Fibroblast of pulmonary artery (primary cell): ENCODE results near the gene UGT3A2.
"Not testable (repeated sequence)": the region's sequence is repeated elsewhere in the genome, so short reads cannot be mapped to it uniquely, and the experiment has no call there.

Experiments used
- DNase-seq: peaks from one replicate; pipeline ENCODE4 v3.0.0-alpha.2; 2010; ENCODE audit warnings: low read depth
- H3K4me3 ChIP-seq: replicated peaks from 2 replicates; pipeline ENCODE4 v1.5.1; 2011; ENCODE audit warnings: low read depth, mild to moderate bottlenecking, control low read depth, low read length, moderate library complexity
- TF ChIP-seq, protein P1 (sequence below): IDR thresholded peaks from 2 replicates; pipeline ENCODE4 v1.5.1; 2011; ENCODE audit warnings: mild to moderate bottlenecking, control low read depth, low read length, inconsistent platforms; ENCODE audit errors: missing control alignments

The UGT3A2 gene

DNA sequence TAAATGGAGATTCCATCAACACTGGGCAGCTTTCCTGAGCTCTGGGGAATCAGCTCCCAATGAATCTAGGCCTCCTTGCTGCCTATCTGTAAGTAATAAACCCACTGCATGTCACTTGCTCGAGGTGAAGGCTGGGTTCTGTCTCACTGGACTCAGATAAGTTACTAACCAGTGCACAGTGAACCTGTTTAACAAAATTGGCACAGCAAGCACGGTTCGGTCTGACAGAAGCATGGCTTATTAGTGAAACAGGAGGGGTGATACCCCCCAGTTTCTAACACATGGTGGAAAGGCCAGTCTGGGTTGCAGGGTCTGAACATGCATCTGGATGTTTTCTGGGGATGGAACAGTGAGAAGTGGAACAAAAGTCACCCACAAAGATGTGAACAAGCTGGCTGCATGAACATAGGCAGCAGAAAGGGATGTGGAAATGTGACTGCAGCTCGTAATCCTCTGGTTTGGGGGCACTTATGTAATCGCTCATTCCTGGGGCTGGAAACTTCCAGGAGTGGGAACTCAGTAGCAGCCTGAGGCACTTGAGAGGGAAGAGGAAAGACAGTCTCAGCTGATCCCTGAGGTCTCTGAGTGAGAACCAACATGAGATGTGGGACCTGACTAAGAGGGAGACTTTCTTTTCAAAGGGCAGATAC lies 37.7 kb downstream of the UGT3A2 start:
- no peak overlapping the region for H3K4me3 ChIP-seq
- TF ChIP-seq, protein P1, sequence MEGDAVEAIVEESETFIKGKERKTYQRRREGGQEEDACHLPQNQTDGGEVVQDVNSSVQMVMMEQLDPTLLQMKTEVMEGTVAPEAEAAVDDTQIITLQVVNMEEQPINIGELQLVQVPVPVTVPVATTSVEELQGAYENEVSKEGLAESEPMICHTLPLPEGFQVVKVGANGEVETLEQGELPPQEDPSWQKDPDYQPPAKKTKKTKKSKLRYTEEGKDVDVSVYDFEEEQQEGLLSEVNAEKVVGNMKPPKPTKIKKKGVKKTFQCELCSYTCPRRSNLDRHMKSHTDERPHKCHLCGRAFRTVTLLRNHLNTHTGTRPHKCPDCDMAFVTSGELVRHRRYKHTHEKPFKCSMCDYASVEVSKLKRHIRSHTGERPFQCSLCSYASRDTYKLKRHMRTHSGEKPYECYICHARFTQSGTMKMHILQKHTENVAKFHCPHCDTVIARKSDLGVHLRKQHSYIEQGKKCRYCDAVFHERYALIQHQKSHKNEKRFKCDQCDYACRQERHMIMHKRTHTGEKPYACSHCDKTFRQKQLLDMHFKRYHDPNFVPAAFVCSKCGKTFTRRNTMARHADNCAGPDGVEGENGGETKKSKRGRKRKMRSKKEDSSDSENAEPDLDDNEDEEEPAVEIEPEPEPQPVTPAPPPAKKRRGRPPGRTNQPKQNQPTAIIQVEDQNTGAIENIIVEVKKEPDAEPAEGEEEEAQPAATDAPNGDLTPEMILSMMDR, result no peak
- DNase-seq, result no peak

DNA sequence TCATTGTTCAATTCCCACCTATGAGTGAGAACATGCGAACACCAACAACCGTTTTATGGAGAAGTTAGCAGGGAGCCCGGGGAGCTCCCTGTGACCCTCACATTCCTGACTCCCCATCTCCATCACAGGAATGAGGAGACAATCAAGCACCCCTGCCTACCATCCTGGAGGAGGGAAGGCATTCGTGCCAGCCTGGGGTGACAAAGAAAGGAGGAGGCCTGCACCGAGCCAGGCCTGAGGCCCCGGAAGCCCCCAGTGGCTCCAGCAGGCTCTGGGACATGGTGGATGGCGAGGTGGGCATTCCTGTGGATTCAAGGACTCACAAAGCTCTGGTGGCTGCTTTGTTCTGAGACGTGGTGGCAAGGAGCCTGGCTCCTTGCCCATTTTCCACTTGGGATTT lies 39.0 kb downstream of the UGT3A2 start:
- no peak for DNase-seq
- TF ChIP-seq, protein P1, result no peak
- H3K4me3 ChIP-seq, result no peak overlapping the region

- H3K4me3 ChIP-seq, result no peak overlapping the region
- DNase-seq, result no peak
- TF ChIP-seq, protein P1, result no peak
Observed at GRCh38 chr5:36026706-36027465, 39.8 kb downstream of the UGT3A2 start.

DNA sequence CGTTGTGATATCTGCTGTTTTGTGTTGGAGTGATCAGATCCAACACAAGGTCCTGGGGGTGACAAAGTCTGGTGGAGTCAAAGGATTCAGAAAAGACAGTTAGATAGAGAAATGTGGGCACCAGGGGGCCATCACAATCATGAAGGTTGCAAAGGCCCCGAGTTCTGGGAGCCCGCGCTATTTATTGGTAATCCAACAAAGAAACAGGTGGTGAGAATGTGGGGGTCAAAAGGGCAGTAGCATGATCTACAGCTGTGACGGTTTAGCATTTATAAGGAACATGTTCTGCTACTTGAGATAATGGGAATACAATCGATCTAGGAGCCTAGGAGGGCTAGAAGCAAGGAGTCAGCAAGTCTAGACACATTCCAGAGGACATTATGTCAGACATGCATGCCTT lies 44.4 kb downstream of the UGT3A2 start:
- not testable (repeated sequence) for DNase-seq, H3K4me3 ChIP-seq

DNA sequence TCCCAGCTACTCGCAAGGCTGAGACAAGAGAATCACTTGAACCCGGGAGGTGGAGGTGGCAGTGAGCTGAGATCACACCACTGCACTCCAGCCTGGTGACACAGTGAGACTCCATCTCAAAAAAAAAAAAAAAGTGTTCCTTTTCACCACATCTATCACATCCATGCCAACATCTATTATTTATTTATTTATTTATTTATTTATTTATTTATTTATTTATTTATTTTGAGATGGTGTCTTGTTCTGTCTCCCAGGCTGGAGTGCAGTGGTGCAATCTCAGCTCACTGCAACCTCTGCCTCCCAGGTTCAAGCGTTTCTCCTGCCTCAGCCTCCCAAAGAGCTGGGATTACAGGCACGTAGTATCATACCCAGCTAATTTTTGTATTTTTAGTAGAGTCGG lies 47.1 kb downstream of the UGT3A2 start:
- DNase-seq, H3K4me3 ChIP-seq: not testable (repeated sequence)

- no peak for DNase-seq
- TF ChIP-seq, protein P1, result no peak
- H3K4me3 ChIP-seq, result no peak overlapping the region
Observed at GRCh38 chr5:36017622-36018021, 49.1 kb downstream of the UGT3A2 start.

- no peak for DNase-seq
- TF ChIP-seq, protein P1, result no peak
- H3K4me3 ChIP-seq, result no peak overlapping the region
Observed at GRCh38 chr5:36017004-36017403, 49.7 kb downstream of the UGT3A2 start.

DNA sequence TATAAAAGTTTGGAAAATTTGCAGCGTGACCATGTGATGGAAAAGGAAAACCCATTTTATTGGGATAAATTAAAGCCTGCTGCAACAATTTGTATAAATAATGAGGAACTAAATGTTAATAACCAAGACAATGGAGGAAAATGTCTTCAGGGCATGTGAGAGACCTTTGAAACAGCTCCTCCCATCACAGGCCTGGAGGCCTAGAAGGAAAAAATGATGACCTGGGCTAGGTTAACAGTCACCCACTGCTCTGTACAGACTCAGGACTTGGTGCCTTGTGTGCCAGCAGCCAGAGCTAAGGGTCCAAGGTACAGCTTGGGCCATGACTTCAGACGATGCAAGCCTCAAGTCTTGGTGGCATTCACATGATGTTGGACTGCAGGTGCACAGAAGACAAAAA lies 53.5 kb downstream of the UGT3A2 start:
- H3K4me3 ChIP-seq, result no peak overlapping the region
- no peak for DNase-seq
- TF ChIP-seq, protein P1, result no peak
